A549 (cell line): ENCODE data around the gene CACNA2D4.

ENCODE experiments used
- CTCF ChIP-seq: fragments of >200 bp; sonication (Bioruptor Twin); formaldehyde crosslinking; IDR thresholded peaks from 3 replicates; pipeline ENCODE4 v1.5.1; 2016
- POLR2A ChIP-seq: IDR thresholded peaks from 2 replicates; pipeline ENCODE4 v1.6.1; 2012; ENCODE audit warnings: mild to moderate bottlenecking, low read length

GRCh38 chr12:1929985-1930802 lies 11.7 kb upstream of the CACNA2D4 start:
- TF ChIP-seq CTCF (no peak), POLR2A (no peak)
